Sciatic nerve (tissue), 2 donors: ENCODE results near the gene CNIH2. TPM values are rescaled to one million over a fixed set of nuclear protein-coding genes. Genes with fewer than 3 reads are reported as not detected.
"Not testable (repeated sequence)": the region's sequence is repeated elsewhere in the genome, so short reads cannot be mapped to it uniquely, and the experiment has no call there.

Experiments
- ATAC-seq: fragments of 200-7000 bp; cut with Tn5 transposase; one replicate; pipeline ENCODE4 v1.9.1; 2020; ENCODE audit warnings: mild to moderate bottlenecking, moderate library complexity
- DNase-seq: peaks from one replicate; pipeline ENCODE4 v3.0.0-alpha.2; 2020; ENCODE audit warnings: low spot score
- intact Hi-C: fragments of 100-400 bp; cut with DNase I; formaldehyde crosslinking; loops from one replicate; pipeline ENCODE4 v1.14.2; 2022
- total RNA-seq: library from RNA; stranded (reverse); fragmentation: NEBNext Ultra II Directional; extraction: Animal tissue kit (Norgen Biotek cat#: 25700); gene quantifications from one replicate; pipeline ENCODE4 v1.2.1, GENCODE V29; 2021
- donor health status: DM: no; HTN: no; CAD: no.
- donor health status: DM: no; HTN: no; CAD: no.

Gene CNIH2
- total RNA-seq, 1 donor from 2014 or later = 1.3 TPM

DNA sequence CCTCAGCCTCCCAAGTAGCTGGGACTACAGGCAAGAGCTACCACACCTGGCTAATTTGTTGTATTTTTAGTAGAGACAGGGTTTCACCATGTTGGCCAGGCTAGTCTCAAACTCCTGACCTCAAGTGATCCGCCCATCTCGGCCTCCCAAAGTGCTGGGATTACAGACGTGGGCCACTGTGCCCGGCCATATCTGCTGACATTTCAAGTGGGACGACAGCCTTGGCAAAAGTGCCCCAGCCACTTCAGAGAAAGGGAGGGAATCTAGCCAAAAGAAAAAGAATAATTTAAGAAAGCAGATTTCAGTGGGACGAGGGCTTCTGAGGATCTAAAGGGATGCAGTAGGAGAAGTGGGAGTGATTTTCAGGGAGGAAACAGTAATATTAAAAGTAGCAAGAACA lies 24.9 kb upstream of the CNIH2 start:
- DNase-seq, intact Hi-C loops, ATAC-seq: not testable (repeated sequence)

DNA sequence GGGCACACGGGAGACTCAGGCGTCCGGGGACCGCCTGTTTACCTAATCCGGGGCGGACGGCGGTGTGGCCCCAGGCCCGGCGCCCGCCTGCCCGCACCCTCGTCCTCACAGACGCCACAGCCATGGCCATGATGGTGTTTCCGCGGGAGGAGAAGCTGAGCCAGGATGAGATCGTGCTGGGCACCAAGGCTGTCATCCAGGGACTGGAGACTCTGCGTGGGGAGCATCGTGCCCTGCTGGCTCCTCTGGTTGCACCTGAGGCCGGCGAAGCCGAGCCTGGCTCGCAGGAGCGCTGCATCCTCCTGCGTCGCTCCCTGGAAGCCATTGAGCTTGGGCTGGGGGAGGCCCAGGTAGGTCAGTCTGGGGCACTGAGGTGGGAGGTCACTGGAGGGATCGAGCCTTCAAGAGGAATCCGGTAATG lies 19.5 kb upstream of the CNIH2 start:
- DNase-seq (no peak), ATAC-seq (no peak)
- intact Hi-C loops = no loop called here

DNA sequence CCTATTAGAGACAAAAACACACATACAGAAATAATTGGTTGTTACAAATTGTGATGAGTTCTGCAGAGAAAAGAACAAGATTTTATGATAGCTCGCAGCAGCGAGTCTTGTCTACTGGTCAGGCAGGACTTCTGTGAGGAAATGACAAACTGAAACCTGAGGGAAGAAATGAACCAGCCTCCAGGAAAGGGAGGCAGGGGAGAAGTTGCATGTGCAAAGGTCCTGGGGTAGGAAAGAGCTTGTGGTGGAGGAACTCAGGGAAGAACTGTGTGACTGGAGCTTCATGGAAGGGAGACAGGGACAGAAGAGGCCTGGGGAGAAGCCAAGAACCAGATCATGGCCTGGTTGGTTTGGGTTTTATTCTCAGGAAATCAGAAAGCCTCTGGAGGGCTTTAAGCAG lies 18.8 kb upstream of the CNIH2 start:
- no peak for DNase-seq
- ATAC-seq = no peak
- intact Hi-C loops = no loop called here

DNA sequence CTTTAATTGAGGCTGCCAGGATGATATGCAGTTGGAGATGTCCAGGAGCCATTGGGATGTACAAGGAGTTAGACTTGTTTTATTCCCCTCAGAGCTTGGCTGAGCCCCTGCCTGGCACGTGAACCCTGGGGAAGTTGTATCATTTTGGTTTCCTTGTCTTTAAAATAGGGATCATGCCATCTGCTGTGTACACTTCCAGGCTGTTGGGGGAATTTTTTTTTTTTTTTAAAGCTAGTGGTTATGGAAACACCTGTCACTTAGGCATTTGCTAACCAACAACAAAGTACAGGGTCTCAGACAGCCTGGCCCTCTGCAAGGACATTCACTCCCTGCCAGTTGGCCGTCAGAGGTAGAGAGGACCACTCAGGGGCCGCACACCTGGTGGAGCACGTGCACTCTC lies 18.0 kb upstream of the CNIH2 start:
- ATAC-seq (no peak), DNase-seq (no peak)
- intact Hi-C loops = no loop called here

DNA sequence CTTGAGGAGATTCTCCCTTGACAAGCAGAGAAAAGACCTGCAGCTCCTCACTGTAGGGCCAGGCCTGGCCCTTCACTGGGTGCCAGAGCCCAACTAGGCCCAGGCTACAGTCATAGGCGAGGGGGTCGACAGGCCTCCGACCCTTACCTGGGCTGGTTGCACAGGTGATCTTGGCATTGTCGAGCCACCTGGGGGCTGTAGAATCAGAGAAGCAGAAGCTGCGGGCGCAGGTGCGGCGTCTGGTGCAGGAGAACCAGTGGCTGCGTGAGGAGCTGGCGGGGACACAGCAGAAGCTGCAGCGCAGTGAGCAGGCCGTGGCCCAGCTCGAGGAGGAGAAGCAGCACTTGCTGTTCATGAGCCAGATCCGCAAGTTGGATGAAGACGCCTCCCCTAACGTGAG lies 16.4 kb upstream of the CNIH2 start:
- DNase-seq (no peak), ATAC-seq (no peak)
- intact Hi-C loops = no loop called here

DNA sequence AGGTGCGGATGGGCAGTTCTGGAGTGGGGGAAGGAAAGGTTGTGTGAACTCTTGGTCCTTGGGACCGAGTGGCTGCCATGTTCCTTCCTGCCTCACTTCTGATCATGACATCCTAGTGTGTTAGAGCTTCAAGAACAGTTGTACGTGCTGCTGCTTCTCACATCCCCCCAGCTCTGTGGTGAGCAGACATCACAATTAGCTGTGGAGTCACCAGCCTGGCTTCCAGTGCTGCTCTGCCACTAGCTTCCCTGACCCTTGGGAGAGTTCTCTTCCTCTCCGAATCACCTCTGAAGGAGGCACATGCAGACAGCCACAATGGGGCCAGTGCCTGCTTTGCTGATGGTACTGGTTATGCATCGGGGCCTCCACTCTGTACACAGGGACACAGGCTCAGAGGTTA lies 15.8 kb upstream of the CNIH2 start:
- DNase-seq (no peak), ATAC-seq (no peak)
- intact Hi-C loops = no loop called here

DNA sequence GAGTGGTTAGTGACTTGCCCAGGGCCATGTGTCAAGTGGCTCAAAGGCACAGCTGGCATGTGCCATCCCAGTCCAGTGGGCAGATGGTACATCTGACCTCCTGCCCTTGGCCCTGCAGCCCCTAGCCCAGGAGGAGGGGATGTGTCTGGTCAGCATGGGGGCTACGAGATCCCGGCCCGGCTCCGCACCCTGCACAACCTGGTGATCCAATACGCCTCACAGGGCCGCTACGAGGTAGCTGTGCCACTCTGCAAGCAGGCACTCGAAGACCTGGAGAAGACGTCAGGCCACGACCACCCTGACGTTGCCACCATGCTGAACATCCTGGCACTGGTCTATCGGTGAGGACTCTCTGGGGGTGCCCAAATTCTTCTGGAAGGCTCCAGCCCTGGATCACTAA lies 15.3 kb upstream of the CNIH2 start:
- DNase-seq (no peak), ATAC-seq (no peak)
- intact Hi-C loops = no loop called here

DNA sequence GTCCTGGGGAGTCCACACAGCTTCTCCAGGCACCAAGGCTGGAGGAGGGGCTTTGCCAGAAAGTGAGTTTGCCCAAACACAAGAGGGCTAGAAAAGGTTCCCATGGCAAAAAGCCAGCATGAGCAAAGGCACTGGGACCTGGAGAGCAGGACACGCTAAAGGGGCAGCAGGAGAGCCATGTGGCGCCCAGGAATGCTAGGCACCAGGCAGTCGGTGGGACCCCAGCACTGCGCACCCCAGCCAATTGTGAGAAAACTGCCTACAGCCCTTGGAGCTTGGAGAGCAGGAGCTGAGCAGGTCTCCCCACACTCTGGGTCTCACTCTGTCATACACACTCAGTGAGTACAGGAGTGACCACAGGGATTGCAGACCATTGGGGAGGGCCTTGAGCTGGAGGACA lies 14.7 kb upstream of the CNIH2 start:
- ATAC-seq (no peak), DNase-seq (no peak)
- intact Hi-C loops = no loop called here

DNA sequence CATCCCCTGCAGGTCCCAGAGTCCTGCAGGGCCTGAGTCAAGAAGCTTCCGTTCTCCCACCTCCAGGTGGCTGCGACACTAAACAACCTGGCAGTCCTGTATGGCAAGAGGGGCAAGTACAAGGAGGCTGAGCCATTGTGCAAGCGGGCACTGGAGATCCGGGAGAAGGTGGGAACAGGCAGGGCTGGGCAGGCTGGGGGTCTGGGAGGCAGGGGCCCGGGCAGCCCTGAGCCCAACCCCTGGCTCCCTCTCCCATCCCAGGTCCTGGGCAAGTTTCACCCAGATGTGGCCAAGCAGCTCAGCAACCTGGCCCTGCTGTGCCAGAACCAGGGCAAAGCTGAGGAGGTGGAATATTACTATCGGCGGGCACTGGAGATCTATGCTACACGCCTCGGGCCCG lies 14.2 kb upstream of the CNIH2 start:
- no peak for ATAC-seq
- DNase-seq = no peak
- intact Hi-C loops = no loop called here

DNA sequence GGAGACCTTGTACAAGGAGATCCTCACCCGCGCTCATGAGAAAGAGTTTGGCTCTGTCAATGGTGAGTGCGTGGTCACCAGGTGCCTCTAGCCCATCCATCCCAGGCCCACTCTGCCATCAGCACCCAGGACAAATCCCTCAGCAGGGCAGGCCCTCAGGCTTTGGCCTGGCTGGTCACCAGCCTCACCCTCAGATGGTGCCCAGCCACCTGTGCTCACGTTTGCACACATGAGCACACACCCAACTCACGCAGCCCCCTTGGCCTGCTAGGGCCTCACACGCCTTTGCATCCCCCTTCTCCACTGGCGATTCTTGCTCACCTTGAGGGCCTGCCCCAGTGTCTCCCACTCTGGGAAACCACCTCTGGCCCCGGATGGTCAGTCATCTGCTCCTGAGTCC lies 13.6 kb upstream of the CNIH2 start:
- intact Hi-C loops = no loop called here
- ATAC-seq (no peak), DNase-seq (no peak)

DNA sequence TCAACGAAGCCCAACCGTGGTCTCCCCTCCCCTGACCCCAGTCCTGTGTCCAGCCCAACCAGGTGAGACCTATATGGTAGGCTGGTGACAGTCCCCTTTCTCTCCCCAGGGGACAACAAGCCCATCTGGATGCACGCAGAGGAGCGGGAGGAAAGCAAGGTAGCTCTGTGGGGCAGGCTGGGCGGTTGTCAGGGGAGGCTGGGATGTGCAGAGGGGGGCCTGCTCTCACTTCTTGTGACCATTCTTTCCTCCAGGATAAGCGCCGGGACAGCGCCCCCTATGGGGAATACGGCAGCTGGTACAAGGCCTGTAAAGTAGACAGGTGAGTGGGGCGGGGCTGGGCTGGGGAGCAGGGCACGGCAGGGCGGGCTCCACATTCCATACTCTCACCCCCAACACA lies 13.1 kb upstream of the CNIH2 start:
- DNase-seq = no peak
- intact Hi-C loops = no loop called here
- ATAC-seq = no peak

DNA sequence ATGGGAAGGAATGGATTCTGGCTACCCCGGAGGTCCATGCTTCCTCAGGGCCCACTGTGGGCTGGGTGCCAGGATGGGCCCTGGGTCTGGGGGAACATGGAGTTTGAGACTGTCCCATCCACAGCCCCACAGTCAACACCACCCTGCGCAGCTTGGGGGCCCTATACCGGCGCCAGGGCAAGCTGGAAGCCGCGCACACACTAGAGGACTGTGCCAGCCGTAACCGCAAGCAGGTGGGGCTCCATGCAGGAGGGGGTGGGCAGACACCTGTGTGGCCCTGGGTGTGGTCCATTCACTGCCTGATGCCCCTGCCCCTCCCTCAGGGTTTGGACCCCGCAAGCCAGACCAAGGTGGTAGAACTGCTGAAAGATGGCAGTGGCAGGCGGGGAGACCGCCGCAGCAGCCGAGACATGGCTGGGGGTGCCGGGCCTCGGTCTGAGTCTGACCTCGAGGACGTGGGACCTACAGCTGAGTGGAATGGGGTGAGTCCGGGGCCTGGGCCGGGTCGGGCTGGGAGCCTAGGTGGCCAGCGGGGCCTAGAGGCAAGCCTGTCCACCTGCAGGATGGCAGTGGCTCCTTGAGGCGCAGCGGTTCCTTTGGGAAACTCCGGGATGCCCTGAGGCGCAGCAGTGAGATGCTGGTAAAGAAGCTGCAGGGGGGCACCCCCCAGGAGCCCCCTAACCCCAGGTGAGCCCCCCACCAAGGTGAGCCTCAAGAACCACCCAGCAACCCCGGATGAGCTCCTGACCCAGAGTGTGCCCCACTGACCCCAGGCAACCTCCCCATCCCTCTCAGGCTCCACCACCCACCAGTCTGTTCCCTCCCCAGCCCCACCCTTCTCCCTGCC lies 12.2 kb upstream of the CNIH2 start:
- intact Hi-C loops = no loop called here
- DNase-seq (no peak), ATAC-seq (no peak)

DNA sequence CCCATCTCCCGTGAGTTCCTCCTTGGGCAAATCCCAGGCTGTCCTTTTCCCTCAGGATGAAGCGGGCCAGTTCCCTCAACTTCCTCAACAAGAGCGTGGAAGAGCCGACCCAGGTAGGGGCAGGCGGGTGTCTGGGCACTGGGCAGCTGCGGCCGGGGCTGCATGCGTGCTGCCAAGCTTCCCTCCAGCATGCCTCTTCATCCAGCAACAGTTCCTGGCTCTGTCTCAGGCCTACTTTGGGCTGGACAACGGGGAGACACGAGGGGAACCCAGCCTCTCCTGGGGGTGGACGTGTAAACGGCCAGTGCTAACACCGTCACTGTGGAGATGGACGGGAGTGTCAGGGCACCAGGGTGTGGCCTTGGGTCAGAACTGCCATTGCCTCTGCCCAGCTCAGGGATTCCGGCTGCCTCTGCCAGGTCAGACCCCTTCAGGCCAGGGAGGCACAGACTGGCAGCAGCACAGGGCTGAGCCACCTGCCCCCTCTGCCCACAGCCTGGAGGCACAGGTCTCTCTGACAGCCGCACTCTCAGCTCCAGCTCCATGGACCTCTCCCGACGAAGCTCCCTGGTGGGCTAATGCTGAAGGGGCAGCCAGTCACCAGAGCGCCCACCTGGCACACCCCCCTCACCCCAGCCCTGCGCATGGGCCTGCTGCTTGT lies 11.5 kb upstream of the CNIH2 start:
- ATAC-seq = no peak

DNA sequence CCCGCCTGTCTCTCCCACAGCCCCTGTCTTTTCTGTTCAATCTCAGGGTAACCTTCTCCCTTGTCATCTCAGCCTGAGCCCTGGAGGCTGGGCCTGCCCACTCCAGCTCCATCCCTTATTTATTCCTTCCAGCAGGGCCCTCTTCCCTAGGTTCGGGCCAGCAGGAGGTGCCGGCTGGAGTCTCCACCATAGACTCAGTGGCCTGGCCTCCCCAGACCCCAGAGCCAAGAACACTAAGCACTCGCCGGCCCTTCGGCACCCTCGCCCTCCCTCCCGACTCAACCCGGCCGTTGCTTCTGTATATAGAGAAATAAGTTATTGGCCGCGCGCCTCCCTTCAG lies 11.0 kb upstream of the CNIH2 start:
- intact Hi-C loops = no loop called here
- DNase-seq (no peak), ATAC-seq (peak; percentile 1)

More for the DNA sequence above, 11.5 kb upstream of the CNIH2 start:
- intact Hi-C loops = no loop called here
- DNase-seq = no peak

DNA sequence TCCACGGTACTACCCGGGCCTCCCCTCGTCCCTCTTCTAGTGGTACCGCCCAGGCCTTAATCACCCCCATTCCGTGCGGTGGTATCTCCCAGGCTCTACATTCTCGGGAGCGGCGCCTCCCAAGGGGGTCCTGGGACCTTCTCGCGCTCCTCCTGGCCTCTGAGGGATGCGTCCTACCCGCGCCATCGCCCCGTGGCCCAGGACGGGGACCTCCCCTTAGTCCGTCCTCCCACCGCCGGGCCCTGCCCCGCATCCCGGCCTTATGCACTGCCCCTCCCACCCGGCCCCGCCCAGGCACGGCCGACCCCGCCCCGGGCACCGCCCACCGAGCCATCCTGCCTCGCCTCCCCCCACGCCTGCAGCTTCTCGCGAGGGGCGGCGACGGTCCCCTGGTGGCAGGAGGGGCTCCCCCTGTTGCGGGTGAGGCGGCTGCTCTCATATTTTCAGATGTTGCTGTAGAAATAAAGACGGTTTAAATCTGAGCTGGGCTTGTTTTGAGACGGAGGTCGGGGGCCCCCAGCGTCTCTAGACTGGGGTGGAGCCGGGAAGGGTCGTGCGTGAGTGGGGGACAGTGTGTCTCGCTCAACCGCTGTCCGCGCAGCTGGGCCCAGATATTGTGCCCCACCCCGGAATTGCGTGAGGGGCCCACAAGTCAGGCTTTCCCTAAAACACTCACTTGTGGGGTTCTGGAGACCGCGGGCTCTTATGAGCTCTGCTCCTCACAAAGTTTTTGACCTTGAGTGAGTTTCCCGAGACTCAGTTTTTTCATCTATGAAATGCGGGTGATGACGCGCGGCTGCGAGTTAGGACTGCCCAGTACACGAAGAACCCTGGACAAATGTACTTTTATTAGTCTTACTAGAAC lies 10.4 kb upstream of the CNIH2 start:
- intact Hi-C loops = no loop called here
- DNase-seq = peak; percentile 94
- ATAC-seq = peak; percentile 88

DNA sequence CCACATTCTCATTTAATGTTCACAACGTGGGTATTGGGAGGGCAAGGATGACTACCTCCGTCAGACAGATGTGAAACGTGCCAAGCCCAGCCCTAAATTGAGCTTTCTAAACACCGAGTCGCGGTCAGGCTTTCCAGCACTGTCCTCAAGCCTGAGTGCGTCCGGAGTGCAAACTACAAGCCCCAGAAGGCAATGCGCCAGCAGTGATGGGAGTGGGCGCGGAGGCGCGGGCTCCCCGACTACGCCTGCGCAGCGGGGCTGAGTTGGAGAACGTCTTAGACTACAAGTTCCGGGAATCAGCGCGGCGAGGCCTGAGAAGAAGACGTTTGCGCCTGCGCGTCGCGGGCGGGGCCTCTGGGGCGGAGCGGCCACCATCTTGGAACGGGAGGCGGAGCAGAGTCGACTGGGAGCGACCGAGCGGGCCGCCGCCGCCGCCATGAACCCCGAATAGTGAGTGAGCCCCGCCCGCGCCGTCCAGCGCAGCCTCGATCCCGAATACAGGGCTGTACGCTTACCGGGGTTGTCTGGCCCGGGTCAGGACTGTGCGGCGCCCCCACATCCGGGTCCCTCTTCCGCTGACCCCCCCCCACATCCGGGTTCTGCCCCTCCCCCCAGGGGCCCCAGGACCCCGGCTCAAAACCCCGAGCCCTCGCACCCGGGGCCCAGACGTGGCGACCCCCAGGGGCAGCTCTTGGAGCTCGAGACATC lies 9.6 kb upstream of the CNIH2 start, which contains the start of gene RAB1B:
RAB1B (plus strand) TSS at position 396 of the 708 bp plus-strand sequence; CDS start at position 437, 41 bp downstream.
- ATAC-seq (peak; percentile 93), DNase-seq (peak; percentile 100)
- intact Hi-C loops = no loop called here

DNA sequence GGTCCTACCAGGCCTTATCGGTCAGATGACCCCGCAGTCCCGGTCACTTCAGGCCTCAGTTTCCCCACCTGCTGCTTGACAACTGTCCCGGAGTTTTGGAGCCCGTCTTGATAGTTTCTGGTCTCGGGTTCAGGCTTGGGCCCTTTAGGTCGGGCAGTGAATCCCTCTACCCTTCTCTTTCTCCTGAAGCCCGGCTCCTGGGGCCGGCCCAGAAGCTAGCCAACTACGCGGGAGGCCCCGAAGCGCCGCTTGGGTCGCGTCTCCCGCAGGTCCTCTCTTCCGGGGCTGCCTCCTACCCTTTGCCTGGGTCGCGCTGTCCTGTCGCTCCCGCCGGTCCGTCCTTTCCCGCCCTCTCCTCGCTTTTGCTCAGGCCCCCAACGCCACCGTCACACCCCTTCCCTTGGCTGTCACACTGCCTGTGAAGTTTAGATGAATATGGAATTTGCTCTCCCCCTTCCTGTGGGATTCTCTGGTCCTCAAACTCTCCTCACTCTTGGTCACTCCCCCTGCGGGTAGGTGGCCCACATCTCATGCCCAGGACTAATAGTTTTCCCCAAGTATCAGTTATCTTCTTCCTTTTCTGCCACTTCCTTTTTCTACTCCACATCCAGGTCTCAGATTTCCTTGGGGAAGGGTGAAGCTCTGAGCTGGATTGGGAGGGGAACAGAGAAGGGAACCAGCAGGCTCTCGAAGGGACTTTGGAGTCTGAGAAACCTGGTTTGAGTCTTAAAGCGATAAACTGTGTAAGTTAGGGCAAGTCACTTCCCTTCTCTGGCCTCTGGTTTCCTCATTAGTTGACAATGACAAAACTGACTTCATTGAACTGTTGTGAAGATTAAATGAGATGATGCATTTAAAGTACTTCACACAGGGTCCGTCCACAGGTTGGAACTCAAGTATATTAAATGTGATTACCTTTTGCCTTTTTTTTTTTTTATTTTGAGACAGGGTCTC lies 8.7 kb upstream of the CNIH2 start:
- intact Hi-C loops = no loop called here
- DNase-seq (no peak), ATAC-seq (no peak)

DNA sequence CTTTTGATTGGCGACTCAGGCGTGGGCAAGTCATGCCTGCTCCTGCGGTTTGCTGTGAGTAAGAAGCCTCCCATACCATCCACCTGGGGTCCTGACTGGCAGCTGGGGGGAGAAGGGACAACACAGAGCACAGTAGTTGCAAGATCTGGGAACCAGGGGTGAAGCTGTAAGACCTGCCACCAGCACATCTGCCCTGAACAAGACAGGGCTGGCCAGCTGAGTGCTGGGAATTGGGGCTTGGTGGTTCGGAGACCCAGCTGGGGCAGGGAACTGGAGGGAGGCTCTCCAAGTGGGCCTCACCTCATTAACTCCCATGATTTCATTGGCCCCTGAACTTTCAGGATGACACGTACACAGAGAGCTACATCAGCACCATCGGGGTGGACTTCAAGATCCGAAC lies 6.2 kb upstream of the CNIH2 start:
- intact Hi-C loops = no loop called here
- DNase-seq = no peak
- ATAC-seq = no peak
